T-helper 1 cell treated with Interleukin-12 subunit alpha and Interleukin-12 subunit beta and Interleukin-4 antibody, amounts not matched to agents 30 ng/mL and 1 ng/mL, for 36 hours (primary cell): ENCODE measurements around the gene PLOD1. TPM values are rescaled to one million over a fixed set of nuclear protein-coding genes. Genes with fewer than 3 reads are reported as not detected.

Experiments used
- total RNA-seq: library from RNA; stranded (reverse); gene quantifications from 2 replicates; pipeline ENCODE4 v1.2.3, GENCODE V29; 2022

PLOD1 gene
- total RNA-seq, 1 donor from 2014 or later, result 27.0 TPM

Other genes with a start within 250 kb of the PLOD1 start
- gene DRAXIN, start 243.0 kb upstream of the PLOD1 start, total RNA-seq, result 0.10 and 0.15 TPM in 2 replicates
- 48.4 and 49.4 TPM in 2 replicates for gene AGTRAP, start 198.6 kb upstream of the PLOD1 start, total RNA-seq
- not detected in 2 replicates for gene C1orf167, start 172.5 kb upstream of the PLOD1 start, total RNA-seq
- gene MTHFR, start 128.8 kb upstream of the PLOD1 start, total RNA-seq, result 31.6 and 34.9 TPM in 2 replicates
- gene CLCN6, start 128.5 kb upstream of the PLOD1 start, total RNA-seq, result 15.2 and 17.5 TPM in 2 replicates
- gene NPPA, start 86.9 kb upstream of the PLOD1 start, total RNA-seq, result not detected in 2 replicates
- gene NPPB, start 75.8 kb upstream of the PLOD1 start, total RNA-seq, result not detected in 2 replicates
- gene KIAA2013, start 8.3 kb upstream of the PLOD1 start, total RNA-seq, result 40.9 and 41.5 TPM in 2 replicates
- gene MFN2, start 45.7 kb downstream of the PLOD1 start, total RNA-seq, result 63.3 and 63.4 TPM in 2 replicates
- gene MIIP, start 84.8 kb downstream of the PLOD1 start, total RNA-seq, result 109 and 110 TPM in 2 replicates
- 53.8 and 54.5 TPM in 2 replicates for gene TNFRSF8, start 128.6 kb downstream of the PLOD1 start, total RNA-seq
- 300 and 315 TPM in 2 replicates for gene TNFRSF1B, start 232.3 kb downstream of the PLOD1 start, total RNA-seq